Measurements from ENCODE around the gene CRYGA. TPM values are rescaled to one million over a fixed set of nuclear protein-coding genes. Genes with fewer than 3 reads are reported as not detected.

CRYGA gene
- total RNA-seq, 1 experiment from 2014 or later, result not detected

GRCh38 chr2:208183972-208184705 lies 20.8 kb upstream of the CRYGA start:
- H3K27me3 Mint-ChIP-seq (ENCODE audit: low read depth), result no peaks in the 10 kb centered on the region
- ATAC-seq (peak; percentile 8; the same call in 1 of the 2 replicates), DNase-seq (ENCODE audit: low spot score) (no peak)
- CTCF ChIA-PET, result interaction anchor here (1.2 to 3.2 kb wide), 4 partner anchors 9 to 95 kb away, joined by 3 to 22 read pairs (median 9); partner anchors contain the start of gene IDH1
- H3K4me1 Mint-ChIP-seq, result peaks cover 66% of the 10 kb centered on the region
- H3K36me3 Mint-ChIP-seq, result no peaks in the 10 kb centered on the region
- POLR2A ChIA-PET, result interaction anchor here (0.8 kb wide), 1 partner anchor 9 kb away, joined by 3 read pairs; no protein-coding TSS in a partner anchor
- TF ChIP-seq ETV6 (CRISPR knock-in tag; IDR thresholded peaks at IDR 0.05) (no peak), RORB (CRISPR knock-in tag; IDR thresholded peaks at IDR 0.05) (no peak), ZNF121 (CRISPR knock-in tag; IDR thresholded peaks at IDR 0.05) (no peak), ZNF416 (CRISPR knock-in tag; IDR thresholded peaks at IDR 0.05) (no peak), TCF7 (CRISPR knock-in tag; IDR thresholded peaks at IDR 0.05; ENCODE audit: low read depth) (no peak), NR3C1 (CRISPR knock-in tag; conservative IDR thresholded peaks at IDR 0.05; ENCODE audit: low read depth) (no peak), NR1H2 (CRISPR knock-in tag; IDR thresholded peaks at IDR 0.05) (no peak), ZNF396 (CRISPR knock-in tag; IDR thresholded peaks at IDR 0.05; ENCODE audit: borderline replicate concordance) (no peak), USF1 (CRISPR knock-in tag; IDR thresholded peaks at IDR 0.05) (no peak), SOX15 (CRISPR knock-in tag; IDR thresholded peaks at IDR 0.05) (no peak)
- no peaks in the 10 kb centered on the region for H3K9me3 Mint-ChIP-seq
- H3K27ac Mint-ChIP-seq, result peak overlapping the region; percentile 89
- H3K4me3 Mint-ChIP-seq, result peak overlapping the region; percentile 67

- DNase-seq (ENCODE audit: low spot score) (peak; percentile 56), ATAC-seq (peak; percentile 84)
- CTCF ChIA-PET, result interaction anchor here (1.2 to 3.2 kb wide), 4 partner anchors 8 to 95 kb away, joined by 3 to 22 read pairs (median 9); partner anchors contain the start of gene IDH1
- TF ChIP-seq ERG (CRISPR knock-in tag; IDR thresholded peaks at IDR 0.05) (no peak), PRDM15 (CRISPR knock-in tag; IDR thresholded peaks at IDR 0.05) (no peak), ATF3 (CRISPR knock-in tag; conservative IDR thresholded peaks at IDR 0.05) (no peak), ZNF121 (CRISPR knock-in tag; IDR thresholded peaks at IDR 0.05) (no peak), ATF2 (CRISPR knock-in tag; IDR thresholded peaks at IDR 0.05; ENCODE audit: borderline replicate concordance, low read depth) (no peak), IRF2 (CRISPR knock-in tag; IDR thresholded peaks at IDR 0.05; ENCODE audit: borderline replicate concordance, low read depth) (no peak), NFYB (CRISPR knock-in tag; conservative IDR thresholded peaks at IDR 0.05; ENCODE audit: low read depth) (no peak), RELA (CRISPR knock-in tag; IDR thresholded peaks at IDR 0.05; ENCODE audit: borderline replicate concordance) (no peak), JUN (CRISPR knock-in tag; IDR thresholded peaks at IDR 0.05) (no peak), GABPB1 (CRISPR knock-in tag; IDR thresholded peaks at IDR 0.05) (no peak)
- Mint-ChIP-seq H3K36me3 (no peaks in the 10 kb centered on the region), H3K9me3 (no peaks in the 10 kb centered on the region), H3K4me3 (peak overlapping the region; percentile 67), H3K27ac (peak overlapping the region; percentile 61; the same call in 1 of the 2 replicates), H3K27me3 (ENCODE audit: low read depth) (no peaks in the 10 kb centered on the region), H3K4me1 (peaks cover 65% of the 10 kb centered on the region)
- POLR2A ChIA-PET, result no interaction called here
Observed at GRCh38 chr2:208183526-208183925, 20.1 kb upstream of the CRYGA start.
